Kasumi-1 (cell line): ENCODE data around the gene CCDC102A.
"Not testable (repeated sequence)": the region's sequence is repeated elsewhere in the genome, so short reads cannot be mapped to it uniquely, and the experiment has no call there.

ENCODE experiments used
- DNase-seq, 2 experiments: peaks; one replicate each; lab custom pipeline; 2025; lab: John Stamatoyannopoulos, UW

The CCDC102A gene

DNA sequence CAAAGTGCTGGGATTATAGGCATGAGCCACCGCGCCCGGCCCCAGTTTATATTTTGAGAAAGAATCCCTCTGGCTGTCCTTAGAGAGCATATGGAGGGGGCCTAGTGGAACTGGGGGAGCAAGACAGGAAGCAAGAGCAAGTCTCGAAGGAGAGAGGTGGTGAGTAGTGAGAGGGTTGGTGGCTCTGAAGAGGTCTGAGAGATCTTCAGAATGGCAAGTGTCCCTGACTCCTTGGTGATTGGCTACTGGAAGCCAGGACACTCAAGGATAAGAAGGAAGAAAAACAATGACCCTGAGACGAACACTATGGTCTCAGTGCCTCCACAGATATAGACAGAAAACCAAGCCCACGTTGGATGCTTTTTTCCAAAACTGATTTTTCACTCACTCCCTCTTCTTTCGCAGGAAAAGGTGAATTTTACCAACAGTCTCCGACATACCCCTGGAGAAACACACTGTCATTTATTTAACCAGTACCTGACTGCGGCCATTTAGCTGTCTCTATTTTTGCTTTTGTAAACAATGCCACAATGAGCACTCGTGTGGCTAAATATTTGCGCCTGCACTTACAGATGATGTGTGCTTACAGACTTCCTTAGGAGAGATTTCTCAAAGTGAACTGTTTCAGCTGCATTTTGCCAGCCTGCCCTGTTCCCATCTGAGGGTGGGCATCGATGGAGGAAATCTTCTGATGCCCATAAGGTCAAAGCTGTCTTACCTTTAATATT lies 34.2 kb downstream of the CCDC102A start:
- no peak for DNase-seq

GRCh38 chr16:57501492-57501891 lies 34.9 kb downstream of the CCDC102A start:
- no peak for DNase-seq

DNA sequence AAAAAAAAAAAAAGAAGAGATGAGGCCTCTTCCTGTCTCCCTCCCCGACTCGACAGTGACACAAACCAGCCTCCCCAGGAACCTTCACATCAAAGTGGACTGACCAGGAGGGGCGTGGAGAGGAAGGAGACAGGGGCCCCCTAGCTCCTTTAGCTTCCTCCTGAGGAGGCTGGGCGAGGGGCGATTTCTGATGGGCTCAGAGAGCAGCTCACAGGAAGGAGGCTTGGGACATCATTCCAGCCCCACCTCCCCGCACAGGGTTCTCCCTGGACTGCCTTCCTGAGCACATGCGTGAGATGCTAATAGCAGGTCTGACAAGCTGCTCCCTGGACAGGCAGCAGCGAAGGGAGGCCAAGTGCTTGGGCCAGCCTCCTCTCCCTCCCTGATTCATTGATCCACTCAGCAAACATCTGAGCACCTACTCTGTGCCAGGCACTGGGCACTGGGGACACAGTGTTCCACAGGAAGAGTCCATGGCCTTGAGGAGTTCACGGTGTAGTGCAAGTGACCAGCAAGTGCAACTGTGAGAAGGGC lies 35.7 kb downstream of the CCDC102A start:
- DNase-seq, result peak in 1 of 2 experiments; percentile 5

- DNase-seq, result not testable (repeated sequence)
Observed at GRCh38 chr16:57499941-57500340, 36.4 kb downstream of the CCDC102A start.

GRCh38 chr16:57498031-57498430 lies 38.3 kb downstream of the CCDC102A start:
- DNase-seq, result no peak

GRCh38 chr16:57497121-57497520 lies 39.2 kb downstream of the CCDC102A start:
- no peak for DNase-seq

GRCh38 chr16:57493767-57494166 lies 42.6 kb downstream of the CCDC102A start:
- no peak for DNase-seq

GRCh38 chr16:57489229-57489628 lies 47.1 kb downstream of the CCDC102A start:
- DNase-seq, result no peak

DNA sequence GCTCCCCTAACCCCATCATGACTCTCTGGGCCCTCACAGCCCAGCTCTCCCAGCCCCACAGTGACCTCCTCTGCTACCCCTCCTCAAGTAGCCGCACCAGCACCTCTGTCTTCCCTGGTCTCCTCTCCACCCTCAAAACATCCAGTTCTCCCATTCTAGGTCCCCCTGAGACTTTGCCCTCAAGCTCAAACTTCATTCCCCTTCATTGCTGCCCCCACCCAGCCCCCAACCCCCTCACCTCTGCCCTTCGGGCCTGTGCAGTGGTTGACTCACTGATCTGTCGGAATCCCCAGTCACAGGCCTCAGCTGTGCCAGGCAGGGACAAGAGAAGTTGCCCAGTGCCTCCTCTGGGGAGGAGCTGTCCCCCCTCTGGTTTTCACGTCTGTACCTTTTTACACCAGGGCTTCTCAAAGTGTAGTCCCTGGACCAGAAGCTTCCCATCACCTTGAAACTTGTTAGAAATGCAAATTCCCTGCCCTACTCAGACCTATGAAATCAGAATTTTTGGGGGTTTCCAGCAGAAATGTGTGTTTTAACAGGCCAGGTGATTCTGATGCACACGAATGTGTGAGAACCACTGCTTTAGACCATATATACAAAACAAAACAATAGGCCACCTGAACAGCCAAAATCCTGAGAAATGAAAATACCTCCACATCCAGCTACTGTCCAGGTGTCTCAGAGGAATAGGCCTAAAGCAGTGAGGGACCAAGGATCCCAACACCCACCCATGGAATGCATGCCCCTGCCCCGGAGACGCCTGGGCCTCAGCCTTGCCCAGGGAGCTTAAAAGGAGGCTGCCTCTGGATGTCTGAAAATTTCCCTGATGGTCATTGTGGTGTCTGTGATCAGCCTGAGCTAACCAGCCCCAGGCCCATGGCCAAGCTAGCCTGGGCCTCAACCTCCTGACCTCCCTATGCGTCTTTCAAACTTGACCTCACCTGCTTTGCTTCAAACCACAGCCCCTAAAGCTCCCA lies 49.2 kb downstream of the CCDC102A start:
- no peak for DNase-seq

DNA sequence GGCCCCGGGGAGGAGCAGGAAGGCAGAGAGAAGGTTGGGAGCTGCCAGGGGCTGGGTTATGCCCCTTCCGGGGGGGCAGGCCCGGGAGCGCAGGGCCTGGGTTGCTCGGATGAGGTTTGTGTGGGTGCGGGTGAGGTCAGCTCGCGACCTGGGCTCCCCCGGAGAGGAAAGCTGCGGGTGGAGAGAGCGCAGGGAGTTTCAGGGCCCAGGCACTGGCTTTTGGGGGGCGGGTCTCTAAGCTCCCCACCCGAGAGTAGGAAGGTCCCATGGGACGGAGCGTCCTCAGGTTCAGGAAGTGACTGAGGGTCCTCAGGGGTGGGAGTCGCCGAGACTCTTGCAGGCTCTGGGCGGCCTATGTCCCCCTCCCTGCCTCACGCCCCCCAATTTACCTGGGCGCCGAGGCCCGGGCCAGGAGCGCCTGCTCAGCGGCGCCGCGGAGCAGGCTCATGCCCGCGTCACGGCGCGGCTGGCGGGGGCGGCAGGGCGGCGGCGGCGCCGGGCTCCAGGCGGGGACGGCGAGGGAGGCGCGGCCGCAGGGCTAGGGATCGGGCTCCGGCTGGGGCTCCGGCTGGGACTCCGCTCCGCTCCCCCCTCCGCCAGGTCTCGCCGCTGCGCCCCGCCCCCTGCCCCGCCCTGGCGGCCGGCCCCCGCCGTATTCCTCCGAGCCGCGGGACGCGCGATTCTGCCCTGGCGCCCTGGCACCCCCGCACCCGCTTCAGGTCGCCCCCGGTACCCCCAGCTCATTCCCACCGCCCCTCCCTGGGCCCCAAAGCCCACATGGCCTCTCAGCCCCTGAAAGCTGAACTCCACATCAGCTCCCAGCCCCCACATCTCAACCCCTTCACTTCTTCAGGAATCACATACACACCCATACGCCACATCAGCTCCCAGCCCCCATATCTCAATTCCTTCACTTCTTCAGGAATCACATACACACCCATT lies 50.2 kb downstream of the CCDC102A start, which contains the start of gene DOK4:
DOK4 (minus strand) TSS at position 578 of the 942 bp plus-strand sequence. CDS start 6,986 bp downstream, outside the sequence.
- peak; percentile 48 to 52 for DNase-seq

DNA sequence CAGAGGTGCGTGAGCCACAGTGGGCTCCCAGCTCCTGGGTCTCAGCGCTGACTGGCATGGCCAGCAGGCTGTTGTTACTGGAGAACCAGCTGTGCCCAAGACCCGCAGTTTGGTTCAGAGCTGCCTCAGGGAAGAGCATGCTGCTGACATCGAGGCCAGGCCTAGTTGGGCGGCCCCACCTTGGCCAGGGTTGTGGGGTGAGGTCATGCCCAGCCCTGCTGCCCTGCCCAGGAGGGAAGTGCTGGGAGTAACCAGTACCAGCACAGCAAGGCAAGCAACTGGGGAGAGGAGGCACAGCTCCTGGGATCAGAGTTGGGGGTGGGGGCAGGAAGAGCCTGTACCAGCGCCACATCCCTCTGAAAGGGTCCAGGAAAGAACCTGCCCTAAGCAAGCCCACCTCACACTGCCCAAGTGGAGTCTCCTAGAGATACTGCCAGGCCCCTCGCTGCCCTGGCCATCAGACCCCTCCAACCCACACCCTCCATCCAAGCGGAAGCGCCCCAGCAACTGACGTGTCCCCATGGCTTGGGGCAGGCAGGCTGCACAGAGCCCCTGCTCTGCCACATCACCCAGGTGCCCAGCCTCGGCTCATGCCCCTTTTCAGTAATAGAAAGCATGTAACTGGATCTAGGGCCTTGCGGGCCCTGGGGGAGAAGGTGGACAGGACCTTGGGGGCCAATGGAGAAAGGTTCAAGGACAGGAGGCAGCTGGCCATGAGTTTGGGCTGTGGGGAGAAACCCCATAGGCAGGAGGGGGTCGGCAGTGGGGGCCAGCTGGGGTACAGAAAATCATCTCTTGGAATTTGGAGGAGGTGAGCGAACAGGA lies 51.1 kb downstream of the CCDC102A start:
- no peak for DNase-seq

DNA sequence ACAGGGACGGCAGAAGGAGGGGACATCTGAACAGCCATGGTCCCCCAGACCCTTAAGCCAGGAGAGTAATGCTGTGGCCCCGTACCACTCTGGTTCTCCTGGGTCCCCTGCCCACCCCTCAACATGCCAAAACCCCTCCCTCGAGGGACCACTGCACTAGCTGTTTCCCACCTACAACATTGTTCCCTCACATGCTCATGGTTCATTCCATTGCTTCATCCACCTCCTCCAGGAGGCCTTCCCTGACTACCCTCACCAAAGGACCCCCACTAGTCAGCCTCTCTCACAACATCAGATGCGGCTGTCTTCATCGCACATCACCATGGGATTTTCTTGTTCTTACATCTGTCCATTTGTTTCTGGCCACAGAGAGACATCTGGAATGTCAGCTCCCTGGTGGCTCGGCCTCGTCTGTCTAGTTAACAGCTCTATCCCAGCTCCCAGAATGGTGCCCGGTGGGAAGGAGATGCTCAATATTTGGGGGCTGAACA lies 51.8 kb downstream of the CCDC102A start:
- no peak for DNase-seq

- DNase-seq, result no peak
Observed at GRCh38 chr16:57483725-57484514, 52.5 kb downstream of the CCDC102A start.

- DNase-seq, result no peak
Observed at GRCh38 chr16:57482845-57483545, 53.4 kb downstream of the CCDC102A start.

GRCh38 chr16:57481421-57481820 lies 55.0 kb downstream of the CCDC102A start:
- no peak for DNase-seq

DNA sequence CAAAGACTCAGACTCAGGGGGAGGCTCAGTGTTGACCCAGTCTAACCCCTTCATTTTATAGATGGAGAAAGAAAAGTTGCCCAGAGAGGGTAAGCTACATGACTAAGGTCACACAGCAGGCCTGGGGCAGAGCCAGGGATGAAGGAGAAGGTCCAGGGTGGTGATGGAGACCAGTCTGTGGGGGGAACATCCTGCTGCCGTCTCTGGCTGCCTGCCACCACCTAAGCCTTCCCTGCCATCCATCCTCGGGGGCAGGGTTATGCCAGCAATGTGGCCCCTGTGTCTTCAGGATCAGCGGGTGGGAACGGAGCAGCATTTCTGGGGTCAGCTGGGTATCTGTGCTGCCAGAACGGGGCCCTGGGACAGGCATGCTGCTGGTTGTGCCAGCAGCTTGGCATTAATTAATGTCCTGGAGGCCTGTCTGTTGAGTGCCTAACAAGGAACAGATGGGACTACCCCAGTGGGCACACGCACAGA lies 55.6 kb downstream of the CCDC102A start:
- no peak for DNase-seq

DNA sequence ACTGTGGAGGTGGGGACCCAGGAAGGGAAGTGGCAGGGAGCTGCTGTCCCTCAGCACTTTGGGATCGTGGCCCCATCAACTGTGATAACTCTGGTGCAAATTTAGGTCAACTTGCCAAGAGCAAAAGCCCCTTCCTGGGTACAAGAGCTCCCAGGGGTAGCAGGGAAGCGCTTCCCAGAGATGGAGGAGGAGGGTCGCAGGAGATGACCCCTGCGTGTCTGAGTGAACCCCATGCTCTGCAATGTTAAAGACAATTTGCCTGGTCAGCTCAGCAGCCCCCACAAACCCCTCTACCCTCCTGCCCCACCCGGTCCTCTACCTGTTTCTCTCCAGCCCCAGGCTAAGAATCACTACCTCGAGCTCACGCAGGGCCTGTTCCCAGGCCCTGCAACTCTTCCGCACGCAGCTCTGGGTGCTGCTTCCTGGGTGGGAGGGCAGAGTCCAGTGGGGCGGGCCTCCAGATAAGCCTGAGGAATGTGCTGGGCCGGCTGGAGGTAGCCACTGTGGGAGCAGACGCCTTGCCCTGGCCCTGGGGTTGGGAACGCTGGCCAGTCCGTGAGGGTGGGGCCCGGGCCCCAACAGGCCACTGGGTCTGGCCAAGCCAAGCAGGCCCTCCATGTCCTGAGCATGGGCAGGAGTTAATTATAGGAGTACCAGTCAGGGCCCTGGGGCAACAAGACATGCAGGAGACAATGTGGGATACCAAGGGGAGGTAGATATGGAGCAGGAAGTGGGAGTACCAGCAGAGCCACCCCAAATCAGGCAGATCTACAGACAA lies 56.2 kb downstream of the CCDC102A start:
- no peak for DNase-seq
